OCI-LY1 (cell line): ENCODE results near the gene B3GALT6.

ENCODE experiments used
- EZH2 ChIP-seq: fragments of 200-600 bp; sonication (generic), shearing (Covaris generic); IDR thresholded peaks from 2 replicates; pipeline ENCODE4 v1.8.0; 2017; ENCODE audit warnings: borderline replicate concordance, mixed run types, mild to moderate bottlenecking, antibody characterized with exemption, low read length, moderate library complexity, mixed read lengths
- TF ChIP-seq, protein P1 (sequence below): fragments of 200-600 bp; sonication (generic), shearing (Covaris generic); IDR thresholded peaks from 2 replicates; pipeline ENCODE4 v1.5.1; 2017; ENCODE audit warnings: mild to moderate bottlenecking, antibody characterized with exemption, low read length, moderate library complexity, mixed read lengths

DNA sequence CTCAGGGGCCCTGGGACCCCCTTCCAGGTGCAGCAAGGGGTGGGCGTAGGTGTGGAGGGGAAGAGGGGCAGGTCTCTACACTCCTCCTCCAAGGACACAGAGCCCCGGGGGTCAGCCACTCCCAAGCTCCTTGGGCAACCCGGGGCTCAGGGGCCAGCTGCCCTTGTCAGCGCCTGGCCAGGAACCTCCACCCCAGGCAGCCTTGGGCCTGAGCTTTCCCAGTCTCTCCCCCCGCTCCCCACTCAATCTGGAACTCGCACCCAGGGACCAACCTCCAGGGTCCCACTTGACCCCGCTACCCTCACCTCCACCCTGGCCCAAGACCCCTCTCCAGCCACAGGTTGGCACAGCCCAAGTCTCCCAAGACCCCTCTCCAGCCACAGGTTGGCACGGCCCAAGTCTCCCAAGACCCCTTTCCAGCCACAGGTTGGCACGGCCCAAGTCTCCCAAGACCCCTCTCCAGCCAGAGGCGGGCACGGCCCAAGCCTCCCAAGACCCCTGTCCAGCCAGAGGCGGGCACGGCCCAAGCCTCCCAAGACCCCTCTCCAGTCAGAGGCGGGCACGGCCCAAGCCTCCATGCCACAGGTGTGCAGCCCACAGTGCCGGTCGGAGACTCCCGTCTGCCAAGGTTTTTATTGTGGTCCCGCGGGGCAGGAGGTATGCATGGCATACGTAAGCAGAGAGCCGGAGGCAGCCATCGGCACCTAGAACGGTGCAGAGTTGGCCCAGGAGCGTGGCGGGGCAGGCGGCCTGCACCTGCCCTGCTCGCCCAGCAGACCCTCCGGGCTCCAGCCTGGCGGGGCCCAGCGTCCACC is 21.1 kb upstream of the B3GALT6 start:
- TF ChIP-seq, protein P1, sequence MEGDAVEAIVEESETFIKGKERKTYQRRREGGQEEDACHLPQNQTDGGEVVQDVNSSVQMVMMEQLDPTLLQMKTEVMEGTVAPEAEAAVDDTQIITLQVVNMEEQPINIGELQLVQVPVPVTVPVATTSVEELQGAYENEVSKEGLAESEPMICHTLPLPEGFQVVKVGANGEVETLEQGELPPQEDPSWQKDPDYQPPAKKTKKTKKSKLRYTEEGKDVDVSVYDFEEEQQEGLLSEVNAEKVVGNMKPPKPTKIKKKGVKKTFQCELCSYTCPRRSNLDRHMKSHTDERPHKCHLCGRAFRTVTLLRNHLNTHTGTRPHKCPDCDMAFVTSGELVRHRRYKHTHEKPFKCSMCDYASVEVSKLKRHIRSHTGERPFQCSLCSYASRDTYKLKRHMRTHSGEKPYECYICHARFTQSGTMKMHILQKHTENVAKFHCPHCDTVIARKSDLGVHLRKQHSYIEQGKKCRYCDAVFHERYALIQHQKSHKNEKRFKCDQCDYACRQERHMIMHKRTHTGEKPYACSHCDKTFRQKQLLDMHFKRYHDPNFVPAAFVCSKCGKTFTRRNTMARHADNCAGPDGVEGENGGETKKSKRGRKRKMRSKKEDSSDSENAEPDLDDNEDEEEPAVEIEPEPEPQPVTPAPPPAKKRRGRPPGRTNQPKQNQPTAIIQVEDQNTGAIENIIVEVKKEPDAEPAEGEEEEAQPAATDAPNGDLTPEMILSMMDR, result no peak
- no peak for TF ChIP-seq EZH2
